GM19035 (cell line): ENCODE measurements around the gene FCAR.
"Not testable (repeated sequence)": the region's sequence is repeated elsewhere in the genome, so short reads cannot be mapped to it uniquely, and the experiment has no call there.

Experiments used
- ATAC-seq: cut with Tn5 transposase; IDR thresholded peaks from one replicate; pipeline ENCODE4 v1.9.1; 2021; ENCODE audit not compliant: unreplicated experiment

The FCAR gene

DNA sequence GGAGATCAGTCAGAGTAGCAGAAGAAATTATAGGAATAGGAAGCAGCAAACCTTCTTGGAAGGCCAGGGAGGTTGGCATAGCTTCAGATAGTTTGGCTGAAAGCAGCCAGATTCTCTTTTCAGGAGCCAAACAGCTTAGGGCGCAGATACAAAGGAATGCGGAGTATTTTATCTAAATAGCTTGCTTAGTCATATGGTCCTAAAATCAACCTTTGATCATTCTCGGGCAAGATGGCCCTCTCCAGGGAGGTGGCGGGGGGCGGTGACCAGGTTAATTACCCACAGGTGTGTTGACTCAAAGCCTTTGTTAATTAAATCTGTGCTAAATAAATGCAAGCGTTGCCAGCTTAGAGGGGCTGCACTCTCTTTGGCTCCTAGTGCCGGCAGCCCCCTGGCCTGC, 19.4 kb downstream of the FCAR start:
- no peak for ATAC-seq

DNA sequence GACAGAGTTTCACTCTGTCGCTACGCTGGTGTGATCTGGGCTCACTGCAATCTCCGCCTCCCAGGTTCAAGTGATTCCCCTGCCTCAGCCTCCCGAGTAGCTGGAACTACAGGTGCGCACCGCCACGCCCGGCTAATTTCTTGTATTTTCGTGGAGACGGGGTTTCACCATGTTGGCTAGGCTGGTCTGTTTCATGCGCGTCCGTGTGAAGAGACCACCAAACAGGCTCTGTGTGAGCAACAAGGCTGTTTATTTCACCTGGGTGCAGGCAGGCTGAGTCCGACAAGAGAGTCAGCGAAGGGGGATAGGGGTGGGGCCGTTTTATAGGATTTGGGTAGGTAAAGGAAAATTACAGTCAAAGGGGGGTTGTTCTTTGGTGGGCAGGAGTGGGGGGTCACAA, 20.1 kb downstream of the FCAR start:
- ATAC-seq: not testable (repeated sequence)

DNA sequence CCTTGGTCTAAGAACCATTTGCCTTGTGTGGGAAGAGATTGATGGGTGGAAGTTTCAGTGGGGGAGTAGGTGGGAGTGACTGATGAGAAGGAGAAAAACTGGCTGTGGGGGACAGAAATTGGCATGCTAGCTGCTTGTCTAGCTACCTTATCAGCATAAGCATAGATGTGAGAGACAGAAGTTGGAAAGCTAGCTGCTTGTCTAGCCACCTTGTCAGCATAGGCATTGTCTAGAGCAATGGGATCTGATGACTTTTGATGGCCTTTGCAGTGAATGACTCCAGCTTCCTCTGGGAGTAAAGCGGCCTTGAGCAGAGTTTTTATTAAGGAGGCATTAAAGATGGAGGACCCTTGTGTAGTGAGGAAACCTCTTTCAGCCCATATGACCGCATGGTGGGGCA, 22.0 kb downstream of the FCAR start:
- ATAC-seq: no peak

DNA sequence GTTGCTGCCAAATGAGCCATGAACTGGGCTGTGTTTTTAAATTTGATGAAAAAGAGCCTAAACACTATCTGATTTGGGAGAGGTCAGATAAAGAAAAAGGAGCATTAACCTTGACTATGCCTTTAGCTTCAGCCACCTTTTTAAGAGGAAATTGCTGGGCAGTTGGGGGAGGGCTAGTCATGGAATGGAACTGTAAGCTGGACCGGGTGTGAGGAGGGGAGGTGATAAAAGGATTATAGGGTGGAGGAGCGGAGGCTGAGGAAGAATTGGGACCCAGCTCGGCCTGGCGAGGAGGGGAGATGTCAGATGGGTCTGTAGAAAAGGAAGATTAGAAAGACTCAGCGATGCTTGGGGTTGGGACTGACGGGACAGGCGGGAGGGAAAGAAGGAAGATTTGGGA, 24.6 kb downstream of the FCAR start:
- not testable (repeated sequence) for ATAC-seq

DNA sequence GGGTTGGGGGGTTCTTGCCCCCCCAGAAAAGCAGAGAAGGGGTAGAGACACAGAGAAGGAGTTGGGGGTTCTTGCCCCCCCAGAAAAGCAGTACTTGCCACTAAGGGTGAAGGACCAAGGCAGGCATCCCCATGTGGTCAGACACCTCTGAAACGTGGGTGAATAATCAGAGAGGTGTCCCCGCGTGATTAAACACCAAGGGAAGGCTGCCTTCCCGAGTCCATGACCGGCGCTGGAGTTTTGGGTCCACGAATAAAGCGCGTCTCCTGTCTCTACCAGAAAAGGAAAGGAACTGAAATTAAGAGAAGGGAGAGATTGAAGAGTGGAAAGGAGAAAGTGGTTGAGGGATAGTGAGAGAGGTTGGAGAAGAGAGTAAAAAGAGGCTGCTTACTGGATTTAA, 25.6 kb downstream of the FCAR start:
- ATAC-seq: not testable (repeated sequence)

DNA sequence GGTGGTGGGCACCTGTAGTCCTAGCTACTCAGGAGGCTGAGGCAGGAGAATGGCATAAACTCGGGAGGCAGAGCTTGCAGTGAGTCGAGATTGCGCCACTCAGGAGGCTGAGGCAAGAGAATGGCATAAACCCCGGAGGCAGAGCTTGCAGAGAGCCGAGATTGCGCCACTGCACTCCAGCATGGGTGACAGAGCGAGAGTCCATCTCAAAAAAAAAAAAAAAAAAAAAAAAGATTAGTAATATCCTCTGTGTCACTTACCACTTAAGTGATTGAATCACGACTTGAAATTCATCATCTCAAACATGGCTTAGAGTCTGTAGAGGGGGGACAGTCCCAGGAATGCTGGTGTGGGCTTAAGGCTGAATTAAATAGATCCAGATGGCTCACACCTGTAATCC, 27.1 kb downstream of the FCAR start:
- not testable (repeated sequence) for ATAC-seq

DNA sequence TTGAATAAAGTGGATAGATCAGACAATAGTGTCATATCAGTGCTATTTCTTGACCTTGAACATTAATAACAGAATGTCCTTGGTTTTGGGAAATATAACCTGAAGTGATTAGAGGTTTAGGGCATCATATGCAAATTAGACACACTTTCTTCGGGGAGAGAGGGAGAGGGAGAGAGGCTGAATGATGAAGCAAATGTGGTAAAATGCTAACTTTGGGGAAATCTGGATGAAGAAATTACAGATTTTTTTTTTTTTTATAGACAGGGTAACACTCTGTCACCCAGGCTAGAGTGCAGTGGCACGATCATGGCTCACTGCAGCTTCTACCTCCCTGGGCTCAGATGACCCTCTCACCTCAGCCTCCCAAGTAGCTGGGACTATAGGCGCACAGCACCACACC, 28.0 kb downstream of the FCAR start:
- no peak for ATAC-seq

DNA sequence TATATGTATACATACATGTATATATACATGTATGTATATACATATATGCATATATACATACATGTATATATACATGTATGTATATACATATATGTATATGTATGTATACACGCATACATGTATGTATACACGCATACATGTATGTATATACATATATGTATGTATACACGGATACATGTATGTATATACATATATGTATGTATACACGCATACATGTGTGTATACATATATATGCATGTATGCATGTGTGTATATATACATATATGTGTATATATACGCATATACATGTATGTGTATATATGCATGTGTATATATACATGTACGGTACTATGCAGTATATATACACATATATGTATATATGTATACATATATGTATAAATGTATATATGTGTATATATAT, 29.3 kb downstream of the FCAR start:
- ATAC-seq: no peak

DNA sequence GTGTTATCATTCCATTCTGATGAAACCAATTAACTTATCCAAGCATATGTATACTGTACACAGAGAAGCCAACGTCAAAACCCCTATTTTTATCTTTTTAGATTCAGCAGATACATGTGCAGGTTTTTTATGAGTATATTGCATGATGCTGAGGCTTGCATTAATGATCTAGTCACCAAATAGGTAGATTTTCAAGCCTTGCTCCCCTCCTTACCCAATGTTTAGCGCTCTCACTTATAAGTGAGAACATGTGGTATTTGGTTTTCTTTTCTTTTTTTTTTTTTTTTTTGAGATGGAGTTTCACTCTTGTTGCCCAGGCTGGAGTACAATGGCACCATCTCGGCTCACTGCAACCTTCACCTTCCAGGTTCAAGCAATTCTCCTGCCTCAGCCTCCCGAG, 30.2 kb downstream of the FCAR start:
- ATAC-seq: not testable (repeated sequence)

DNA sequence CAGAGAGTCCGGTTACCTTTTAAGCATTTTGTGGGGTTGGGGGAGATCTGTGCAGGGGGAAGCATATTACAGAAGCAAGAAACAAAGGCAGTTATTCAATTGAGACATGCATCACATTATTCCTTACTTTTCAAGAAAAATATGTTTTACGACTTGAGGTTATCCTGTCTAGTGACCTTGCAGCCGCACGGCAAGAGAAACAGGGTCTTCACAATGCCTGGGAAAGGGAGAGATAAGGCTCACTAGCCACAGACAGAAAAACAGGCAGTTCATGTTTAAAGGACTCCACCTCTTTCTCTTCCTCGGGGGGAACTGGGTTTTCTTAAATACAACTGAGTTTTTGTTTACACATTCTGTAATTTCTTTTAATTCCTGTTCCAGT, 31.4 kb downstream of the FCAR start:
- ATAC-seq: no peak

DNA sequence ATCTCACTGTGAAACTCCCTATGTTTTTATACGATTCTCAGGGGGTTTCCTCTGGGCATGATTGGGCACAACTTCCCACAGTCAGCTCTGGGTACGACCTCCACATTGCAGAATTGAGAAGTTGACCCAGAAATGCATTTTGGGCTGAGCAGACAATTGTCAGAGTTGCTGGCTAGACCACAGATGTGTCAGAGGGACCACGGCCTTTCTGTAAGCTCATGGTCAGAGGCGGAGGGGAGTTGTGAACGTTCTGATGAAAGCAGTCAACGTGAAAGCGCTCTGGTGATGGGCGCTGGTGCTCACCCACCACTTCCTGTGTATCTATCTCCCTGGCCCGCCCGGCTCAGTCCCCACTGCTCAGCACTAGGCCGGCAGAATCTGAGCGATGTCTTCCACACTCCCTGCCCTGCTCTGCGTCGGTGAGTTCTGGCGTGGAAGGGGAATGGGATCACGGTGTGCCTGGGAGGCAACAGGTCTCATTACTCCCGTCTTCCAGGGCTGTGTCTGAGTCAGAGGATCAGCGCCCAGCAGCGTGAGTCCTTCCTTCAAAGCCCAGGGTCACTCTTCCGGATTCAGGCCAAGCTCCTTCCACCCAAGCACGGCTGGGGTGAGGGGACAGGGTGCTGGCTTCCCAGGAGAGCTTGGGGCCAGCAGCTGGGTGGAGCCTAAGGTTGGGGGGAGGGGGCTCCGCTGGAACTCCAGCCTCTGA, 31.9 kb downstream of the FCAR start, which contains the start of gene NCR1:
TSS of gene NCR1 (plus strand) at position 346 of the 709 bp plus-strand sequence. CDS start at position 386, 40 bp downstream.
- no peak for ATAC-seq

DNA sequence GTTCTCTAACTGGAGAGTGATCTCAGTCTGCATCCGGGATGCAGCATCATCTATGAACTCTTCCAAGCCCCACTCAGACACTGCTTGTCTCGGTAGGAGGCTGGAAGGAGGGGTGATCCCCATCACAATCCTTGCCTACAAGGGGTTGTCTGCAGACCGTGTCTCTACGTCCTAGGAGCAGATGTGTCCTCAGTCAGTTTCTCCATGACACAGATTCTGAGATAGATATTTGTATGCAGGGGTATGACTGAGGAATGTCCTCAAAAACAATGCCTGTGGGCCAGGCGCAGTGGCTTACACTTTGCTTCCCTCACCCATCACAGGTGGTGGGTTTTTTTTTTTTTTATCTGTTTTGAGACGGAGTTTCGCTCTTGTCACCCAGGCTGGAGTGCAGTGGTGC, 32.8 kb downstream of the FCAR start:
- no peak for ATAC-seq

DNA sequence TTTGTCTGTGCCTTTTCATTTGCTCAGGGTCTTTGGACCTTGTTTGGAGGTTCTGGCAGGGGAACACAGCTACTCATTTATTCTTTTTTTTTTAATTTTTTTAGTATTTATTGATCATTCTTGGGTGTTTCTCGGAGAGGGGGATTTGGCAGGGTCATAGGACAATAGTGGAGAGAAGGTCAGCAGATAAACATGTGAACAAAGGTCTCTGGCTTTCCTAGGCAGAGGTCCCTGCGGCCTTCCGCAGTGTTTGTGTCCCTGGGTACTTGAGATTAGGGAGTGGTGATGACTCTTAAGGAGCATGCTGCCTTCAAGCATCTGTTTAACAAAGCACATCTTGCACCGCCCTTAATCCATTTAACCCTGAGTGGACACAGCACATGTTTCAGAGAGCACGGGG, 33.9 kb downstream of the FCAR start:
- ATAC-seq: not testable (repeated sequence)

DNA sequence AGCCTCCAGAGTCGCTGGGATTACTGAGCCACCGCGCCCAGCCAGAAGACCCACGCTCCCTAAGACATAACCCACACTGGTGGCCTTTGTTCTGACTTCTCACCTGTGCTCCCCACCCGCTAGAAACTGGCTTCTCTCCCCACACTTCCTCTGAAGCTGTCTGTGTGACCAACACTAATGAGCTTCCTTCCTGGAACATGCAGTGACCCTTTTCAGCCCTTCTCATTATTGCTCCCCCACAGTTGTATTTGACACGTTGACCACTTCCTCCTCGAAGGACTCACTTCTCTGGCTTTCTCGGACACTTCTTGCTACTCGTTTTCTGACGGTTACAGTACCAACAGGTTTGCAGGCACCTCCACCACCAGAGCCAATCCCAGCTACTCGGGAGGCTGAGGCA, 42.8 kb downstream of the FCAR start:
- no peak for ATAC-seq

DNA sequence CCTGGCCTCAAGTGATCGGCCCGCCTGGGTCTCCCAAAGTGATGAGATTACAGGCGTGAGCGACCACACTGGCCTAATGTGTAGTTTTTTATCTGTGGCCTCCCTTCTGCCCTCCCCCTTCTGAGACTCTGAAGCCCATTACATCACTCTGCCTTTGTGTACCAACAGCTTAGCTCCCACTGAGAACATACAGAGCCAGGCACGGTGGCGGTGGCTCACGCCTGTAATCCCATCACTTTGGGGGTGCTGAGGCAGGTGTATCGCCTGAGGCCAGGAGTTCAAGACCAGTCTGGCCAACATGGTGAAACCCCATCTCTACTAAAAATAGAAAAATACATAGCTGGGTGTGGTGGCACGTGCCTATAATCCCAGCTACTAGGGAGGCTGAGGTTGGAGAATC, 44.5 kb downstream of the FCAR start:
- ATAC-seq: no peak

DNA sequence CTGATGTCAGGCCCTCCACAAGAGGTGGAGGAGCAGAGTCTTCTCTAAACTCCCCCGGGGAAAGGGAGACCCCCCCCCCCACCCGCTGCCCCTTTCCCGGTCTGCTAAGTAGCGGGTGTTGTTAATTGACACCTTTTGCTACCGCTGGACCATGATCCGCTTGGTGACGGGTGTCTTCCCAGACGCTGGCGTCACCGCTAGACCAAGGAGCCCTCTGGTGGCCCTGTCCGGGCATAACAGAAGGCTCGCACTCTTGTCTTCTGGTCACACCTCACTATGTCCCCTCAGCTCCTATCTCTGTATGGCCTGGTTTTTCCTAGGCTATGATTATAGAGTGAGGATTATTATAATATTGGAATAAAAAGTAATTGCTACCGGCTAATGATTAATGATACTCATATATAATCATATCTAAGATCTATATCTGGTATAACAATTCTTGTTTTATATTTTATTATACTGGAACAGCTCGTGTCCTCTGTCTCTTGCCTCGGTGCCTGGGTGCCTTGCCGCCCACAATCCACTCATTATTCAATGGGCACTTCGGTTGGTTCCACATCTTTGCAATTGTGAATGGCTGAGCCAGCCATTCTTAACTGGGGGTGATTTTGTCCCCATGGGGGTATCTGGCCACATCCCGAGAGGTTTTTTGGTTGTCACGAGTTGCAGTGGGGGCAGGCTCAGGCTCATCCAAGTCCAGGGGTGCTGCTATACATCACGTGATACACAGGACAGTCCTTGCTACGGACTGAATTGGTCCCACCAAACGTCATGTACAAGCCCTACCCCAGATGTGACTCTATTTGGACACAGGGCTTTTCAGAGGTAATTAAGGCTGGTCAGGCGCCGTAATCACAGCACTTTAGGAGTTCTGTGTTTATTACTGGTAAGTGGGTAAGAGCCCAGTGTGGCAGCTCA, 45.9 kb downstream of the FCAR start:
- ATAC-seq: not testable (repeated sequence)

DNA sequence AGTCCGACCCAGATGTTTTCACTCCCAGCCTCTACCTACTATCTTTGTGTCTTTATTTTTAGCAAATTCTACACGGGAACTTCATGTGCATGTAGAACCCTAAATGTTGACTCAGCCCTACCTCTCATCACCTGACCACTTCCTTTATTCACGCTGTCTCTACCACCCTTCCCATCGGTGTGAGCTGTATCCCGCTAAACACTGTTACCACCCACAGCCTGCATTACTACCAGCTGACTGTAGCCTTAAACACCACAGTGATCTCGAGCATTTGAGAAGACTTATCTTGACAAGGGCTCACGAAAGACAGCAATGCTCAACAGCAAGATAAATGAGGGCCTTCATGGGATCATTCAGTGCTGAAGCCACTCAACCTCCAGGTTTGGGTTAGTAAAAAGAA, 47.0 kb downstream of the FCAR start:
- no peak for ATAC-seq

DNA sequence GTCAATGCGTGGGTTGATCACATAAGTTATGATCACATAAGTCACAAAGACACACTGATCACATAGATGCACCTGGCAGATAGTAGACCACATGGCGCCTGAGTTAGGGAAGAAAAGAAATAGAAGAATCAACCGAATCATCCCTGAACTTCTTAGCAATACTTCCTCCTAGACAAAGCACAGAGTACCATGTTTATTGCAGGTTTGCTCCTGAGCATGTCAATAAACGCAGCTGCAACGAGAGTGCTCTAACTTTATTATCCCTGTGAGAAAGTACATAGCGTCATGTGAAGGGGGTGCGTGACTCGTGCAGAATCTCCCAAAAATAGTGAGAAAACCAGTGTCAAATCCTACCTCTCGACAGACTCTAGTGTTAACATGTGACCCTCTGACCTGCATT, 49.2 kb downstream of the FCAR start:
- no peak for ATAC-seq

DNA sequence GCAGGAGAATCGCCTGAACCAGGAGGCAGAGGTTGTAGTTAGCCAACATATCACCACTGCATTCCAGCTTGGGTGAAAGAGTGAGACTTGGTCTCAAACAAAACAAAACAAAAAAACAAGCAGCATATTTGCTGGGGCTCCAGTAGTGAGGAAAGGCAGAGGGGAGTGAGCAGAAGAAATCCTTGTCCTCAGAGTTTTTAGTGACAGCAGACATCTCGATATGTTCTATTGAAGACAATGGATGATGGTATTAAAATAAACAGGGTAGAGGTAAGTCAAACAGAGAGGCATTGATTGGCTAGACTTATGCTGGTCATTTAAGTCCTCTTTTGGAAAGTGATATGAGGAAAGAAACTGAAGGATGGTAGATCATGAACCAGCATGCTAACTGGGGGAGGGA, 54.3 kb downstream of the FCAR start:
- no peak for ATAC-seq

DNA sequence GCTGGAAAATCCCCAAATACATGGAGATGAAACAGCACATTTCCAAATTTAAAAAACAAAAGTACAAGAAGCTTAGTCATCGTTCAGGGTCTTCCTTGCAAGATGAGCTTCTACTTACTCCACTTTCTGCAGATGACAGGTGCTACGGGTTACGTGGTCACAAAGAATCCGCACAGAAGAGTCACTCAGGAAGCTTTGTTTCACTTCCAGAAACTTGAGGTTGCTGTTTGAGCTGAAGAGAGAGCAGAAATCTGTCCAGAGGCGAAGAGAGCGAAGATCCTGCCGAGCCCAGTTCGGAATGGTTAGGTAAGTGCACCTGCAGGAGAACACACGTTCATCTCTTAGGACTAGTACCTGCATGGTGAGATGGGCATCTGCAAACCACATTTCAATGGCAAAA, 63.9 kb downstream of the FCAR start:
- no peak for ATAC-seq

DNA sequence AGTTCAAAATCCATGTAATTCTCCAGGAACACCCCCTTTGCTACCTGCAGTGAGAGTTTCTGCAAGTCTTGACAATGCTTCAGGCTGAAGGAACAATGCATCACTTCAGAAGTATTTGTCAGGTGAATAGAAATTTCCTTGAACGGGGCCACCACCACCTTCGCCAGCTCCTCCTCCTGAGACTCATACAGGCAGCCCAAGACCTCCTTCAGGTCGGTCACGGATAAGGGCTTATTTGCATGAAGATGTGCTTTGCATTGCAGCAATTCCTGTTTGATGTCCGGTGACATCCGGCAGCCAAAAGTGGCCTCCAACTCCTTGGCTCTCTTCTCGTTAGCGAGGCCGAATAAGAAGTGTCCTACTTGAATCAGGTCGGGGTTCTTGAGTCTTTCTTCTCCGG, 64.9 kb downstream of the FCAR start:
- no peak for ATAC-seq

DNA sequence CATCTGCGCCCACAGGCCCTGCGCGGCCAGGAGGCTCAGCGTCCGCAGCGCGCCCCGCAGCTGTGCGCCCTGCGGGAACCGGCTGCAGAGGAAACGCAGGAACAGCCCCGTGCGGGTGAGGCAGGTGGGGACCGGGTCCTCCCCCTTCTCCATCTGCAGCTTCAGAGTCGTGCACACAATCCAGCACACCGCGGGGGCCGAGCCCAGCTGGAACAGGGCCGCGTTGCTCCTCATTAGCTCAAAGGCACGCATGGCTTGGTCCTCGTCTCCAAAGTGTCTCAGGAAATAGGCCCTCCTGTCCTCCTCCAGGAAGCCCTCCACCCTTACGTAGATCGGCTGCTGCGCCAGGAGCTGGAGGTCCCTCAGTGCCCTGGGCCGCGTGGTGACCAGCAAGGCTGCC, 65.5 kb downstream of the FCAR start:
- ATAC-seq: not testable (repeated sequence)
